GM19023 (cell line): ENCODE measurements around the gene SPATA6.

ENCODE experiments used
- ATAC-seq: cut with Tn5 transposase; IDR thresholded peaks from one replicate; pipeline ENCODE4 v1.9.1; 2021; ENCODE audit warnings: mild to moderate bottlenecking, moderate library complexity; ENCODE audit not compliant: unreplicated experiment

Gene SPATA6

DNA sequence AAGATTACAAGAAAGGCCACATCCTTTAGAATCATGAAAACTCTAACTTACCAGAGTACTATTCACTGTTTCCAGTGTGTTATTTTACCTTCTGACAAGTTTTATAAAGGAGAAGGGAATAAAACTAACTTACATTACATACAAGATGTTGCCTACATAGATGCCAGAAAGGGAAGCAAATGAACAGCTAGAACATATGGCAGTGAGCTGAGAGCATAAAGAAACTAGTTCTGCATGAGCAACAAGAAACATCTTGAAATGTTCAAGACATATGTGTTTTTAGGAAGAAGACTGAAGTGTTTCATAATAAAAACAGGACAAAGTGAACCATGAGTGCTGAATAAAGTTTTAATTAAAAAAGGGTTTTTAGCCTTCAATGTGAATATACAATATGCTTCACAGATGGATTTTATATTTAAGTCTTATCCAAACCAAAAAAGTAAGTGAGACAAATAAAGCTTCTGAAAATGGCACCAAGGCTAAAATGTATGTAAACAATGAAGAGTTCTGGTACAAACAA, 210.1 kb downstream of the SPATA6 start:
- ATAC-seq, result no peak

DNA sequence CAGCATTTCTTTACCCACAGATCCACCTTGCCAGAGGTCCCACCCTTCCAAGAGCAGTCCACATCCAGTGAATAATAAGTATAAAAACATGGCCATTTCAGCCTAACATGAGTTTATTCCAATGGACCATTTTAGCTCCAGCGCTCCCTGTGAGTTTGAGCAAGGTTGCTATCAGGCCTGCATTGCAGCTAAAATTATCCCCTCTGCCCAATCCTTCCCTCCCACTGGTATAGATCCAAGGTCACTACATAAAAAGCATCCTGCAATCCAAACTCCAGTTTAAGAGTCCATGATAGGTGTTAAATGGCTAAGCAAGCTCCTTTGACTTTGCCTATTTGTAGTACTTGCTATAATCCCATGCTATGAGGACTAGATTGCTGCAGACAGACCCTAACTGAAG, 213.9 kb downstream of the SPATA6 start:
- ATAC-seq, result no peak

DNA sequence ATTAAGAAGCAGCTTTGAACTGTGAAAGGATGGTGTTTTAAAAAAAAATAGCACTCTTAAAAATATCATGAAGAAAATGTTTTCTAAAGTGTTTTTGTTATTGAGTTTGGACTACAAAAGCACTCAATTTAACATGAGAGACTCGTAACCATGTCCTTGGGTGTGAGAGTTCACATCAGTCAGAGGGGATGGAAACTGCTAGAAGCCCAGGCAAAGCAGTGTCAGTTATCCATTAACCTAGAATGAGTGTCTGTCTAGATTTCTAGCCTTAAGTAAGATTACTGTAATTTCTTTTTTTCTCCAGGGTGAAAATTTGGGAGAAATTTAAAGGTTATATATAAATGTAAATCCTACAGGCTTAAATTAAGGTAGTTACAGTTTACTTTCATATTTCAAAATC, 217.8 kb downstream of the SPATA6 start:
- ATAC-seq, result no peak

DNA sequence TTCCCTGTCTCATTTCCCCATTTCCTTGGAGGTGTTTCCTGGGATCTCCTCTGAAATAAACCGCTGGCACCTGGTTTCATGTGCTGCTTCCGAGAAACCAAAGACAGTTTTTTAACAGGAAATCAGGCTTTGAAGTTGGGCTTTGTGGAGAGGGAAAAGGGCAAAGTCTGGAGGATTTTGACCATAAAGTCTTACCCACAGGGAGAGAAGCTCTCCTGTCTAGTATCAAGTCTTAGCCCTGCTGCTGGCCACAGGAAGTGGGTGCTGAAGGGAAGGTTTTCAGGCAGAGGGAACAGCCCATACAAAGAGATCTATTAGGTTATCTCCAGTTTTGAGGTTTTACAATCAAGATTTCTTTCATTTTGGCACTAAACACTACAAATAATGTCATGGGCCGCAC, 220.2 kb downstream of the SPATA6 start:
- ATAC-seq, result no peak

DNA sequence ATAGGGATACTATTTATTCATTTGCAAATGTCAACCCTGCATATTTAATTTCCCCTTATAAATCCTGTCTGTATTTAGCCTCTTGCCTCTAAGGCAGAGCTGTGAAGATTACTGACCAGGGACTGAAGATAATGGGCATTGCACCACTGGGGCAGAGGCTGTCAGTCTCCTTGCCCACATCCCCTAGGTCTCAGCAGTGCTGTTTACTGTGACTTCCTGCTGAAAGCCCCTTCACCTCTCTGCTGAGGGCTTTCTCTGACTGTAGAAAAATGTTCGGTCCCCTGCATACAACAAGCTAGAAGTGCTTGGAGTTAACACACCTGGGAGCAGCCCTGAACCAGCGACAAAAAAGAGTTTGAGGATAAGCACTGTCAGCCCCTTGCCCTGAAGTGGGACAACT, 220.7 kb downstream of the SPATA6 start:
- no peak for ATAC-seq

DNA sequence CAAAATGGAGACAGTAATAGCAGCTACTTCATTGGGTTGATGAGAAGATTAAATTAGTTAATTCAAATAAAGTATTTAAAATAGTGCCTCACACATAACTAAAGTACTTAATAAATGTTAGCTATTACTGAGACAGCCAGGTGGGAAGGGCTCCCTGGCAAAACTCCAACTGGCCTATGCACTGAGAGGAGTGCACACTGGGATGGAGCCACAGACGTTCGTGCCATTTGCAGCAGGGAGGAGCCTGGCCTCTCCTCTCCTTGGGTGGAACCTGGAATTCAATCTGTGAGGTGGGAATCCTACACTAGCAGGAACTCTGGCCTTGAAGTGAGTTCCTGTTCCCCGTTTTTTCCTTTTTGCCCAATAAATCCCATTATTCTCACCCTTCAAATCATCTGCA, 221.4 kb downstream of the SPATA6 start:
- no peak for ATAC-seq

DNA sequence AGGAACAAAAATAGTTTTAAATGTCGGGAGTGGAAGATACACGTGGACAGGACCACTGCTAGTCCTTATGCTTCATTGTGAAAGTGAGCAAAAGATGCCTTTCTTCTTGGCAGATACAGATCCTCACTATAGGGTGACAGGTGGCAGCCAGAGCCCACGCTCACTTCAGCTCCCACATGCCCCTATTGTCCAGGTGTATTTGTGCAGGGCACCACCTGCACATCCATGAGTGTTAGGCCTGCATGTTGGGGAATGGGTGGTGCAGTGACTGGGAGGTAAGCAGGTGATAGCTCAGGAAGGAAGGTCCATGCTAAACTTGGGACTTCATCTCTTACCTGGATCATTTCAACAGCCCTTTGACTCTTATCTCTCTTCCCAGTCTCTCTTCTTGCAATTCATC, 222.1 kb downstream of the SPATA6 start:
- ATAC-seq, result no peak

DNA sequence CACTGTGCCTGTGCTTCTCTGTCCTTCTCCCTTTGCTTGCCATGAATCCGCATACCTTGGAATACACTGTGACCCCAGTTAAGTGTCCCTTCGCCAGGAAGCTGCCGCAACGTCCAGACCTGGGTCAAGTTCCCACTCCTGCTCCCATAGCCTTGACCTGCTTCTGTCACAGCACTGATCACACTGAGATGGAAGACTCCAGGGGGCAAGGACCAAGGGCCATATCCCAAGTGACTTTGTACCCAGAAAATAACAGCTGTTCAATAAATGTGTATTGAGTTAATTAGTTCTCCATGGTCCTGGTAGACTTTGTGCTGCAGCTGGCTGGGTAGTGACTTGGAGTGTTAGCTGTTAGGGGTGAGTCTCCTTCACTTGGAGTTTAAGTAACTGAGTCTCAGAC, 223.6 kb downstream of the SPATA6 start:
- ATAC-seq, result no peak

DNA sequence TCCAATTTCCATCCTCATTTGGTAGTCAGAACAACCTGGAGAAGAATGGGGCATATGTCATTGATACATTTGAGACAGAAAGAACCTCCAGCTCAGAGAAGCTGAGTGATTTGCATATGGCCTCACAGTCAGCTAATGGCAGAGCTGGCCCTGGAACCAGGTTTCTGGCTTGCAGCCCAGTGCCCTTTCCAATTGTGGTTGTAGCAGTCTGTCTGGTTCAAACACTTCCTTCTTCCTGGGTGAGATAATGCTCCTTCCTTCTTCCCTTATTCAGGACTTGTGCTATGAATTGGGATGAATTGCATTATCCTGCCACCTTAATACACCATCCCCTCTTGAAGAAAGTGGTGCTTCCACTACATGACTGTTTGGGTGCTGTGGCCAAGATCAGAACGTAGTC, 225.3 kb downstream of the SPATA6 start:
- no peak for ATAC-seq
